ENCODE measurements around the gene STARD7. TPM values are rescaled to one million over a fixed set of nuclear protein-coding genes. Genes with fewer than 3 reads are reported as not detected.

Gene STARD7
- total RNA-seq, 1 experiment from 2014 or later: 224 TPM

GRCh38 chr2:96171831-96172230 is 36.8 kb downstream of the STARD7 start:
- no peaks in the 10 kb centered on the region for H3K27me3 Mint-ChIP-seq (ENCODE audit: insufficient read depth, unreplicated experiment)
- H3K27ac Mint-ChIP-seq (ENCODE audit: unreplicated experiment): peak overlapping the region; percentile 5
- intact Hi-C loops (cut with micrococcal nuclease; ENCODE audit: unreplicated experiment): loop anchor here (10.0 kb wide), 1 partner anchor 147 kb away; no protein-coding TSS in a partner anchor
- Histone ChIP-seq H3K36me3 (ENCODE audit: control insufficient read depth, insufficient read depth, low read length) (no peaks in the 10 kb centered on the region), H3K9me3 (peaks cover 3% of the 10 kb centered on the region), H3K4me3 (ENCODE audit: low read depth, low read length) (no peak overlapping the region), H3K4me1 (no peaks in the 10 kb centered on the region), H3K27me3 (replicated peaks; ENCODE audit: control insufficient read depth, insufficient read depth, low read length) (no peaks in the 10 kb centered on the region)
- H3K4me3 Mint-ChIP-seq (ENCODE audit: unreplicated experiment): no peak overlapping the region
- peaks cover 9% of the 10 kb centered on the region for H3K36me3 Mint-ChIP-seq (ENCODE audit: insufficient read depth, unreplicated experiment)
- no peak for TF ChIP-seq CTCF (IDR thresholded peaks at IDR 0.05; ENCODE audit: insufficient read depth in 1 of 2, low read depth in 1 of 2, low read length in 1 of 2, severe bottlenecking in 1 of 2, unreplicated experiment in 1 of 2)
- ChIA-PET CTCF (no interaction called here), POLR2A (no interaction called here)
- no TSS peak for BruUV-seq (replicated peaks)
- DNase-seq: no peak
- H3K4me1 Mint-ChIP-seq (ENCODE audit: low read depth, unreplicated experiment): no peaks in the 10 kb centered on the region
- no peaks in the 10 kb centered on the region for H3K9me3 Mint-ChIP-seq (ENCODE audit: unreplicated experiment)

DNA sequence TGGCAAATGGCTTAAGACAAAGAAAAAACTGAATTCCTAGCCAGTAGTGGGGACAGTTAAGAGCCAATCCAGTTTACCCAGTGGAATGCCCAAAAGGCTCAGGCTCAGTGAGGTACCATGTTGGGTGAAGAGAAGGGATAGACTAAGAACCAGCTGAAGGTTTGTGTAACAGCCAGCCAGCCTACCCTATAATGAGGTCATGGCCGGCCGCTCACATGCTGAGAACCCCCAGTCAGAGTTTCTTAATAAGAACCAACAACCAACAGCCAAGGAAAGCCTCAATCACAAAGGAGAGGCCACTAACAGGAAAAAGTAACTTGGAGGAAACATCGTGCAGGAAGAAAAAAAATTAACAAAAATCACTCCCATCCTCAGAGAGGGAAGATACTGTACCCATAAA is 38.0 kb downstream of the STARD7 start:
- no peaks in the 10 kb centered on the region for H3K27me3 Mint-ChIP-seq (ENCODE audit: insufficient read depth, unreplicated experiment)
- Histone ChIP-seq H3K4me1 (no peaks in the 10 kb centered on the region), H3K36me3 (ENCODE audit: control insufficient read depth, insufficient read depth, low read length) (no peaks in the 10 kb centered on the region), H3K4me3 (ENCODE audit: low read depth, low read length) (no peak overlapping the region), H3K27me3 (replicated peaks; ENCODE audit: control insufficient read depth, insufficient read depth, low read length) (no peaks in the 10 kb centered on the region), H3K9me3 (peaks cover 3% of the 10 kb centered on the region)
- DNase-seq: no peak
- H3K4me1 Mint-ChIP-seq (ENCODE audit: low read depth, unreplicated experiment): no peaks in the 10 kb centered on the region
- intact Hi-C loops (cut with micrococcal nuclease; ENCODE audit: unreplicated experiment): loop anchor here (10.0 kb wide), 1 partner anchor 146 kb away; no protein-coding TSS in a partner anchor
- no peak overlapping the region for H3K4me3 Mint-ChIP-seq (ENCODE audit: unreplicated experiment)
- TF ChIP-seq CTCF (IDR thresholded peaks at IDR 0.05; ENCODE audit: insufficient read depth in 1 of 2, low read depth in 1 of 2, low read length in 1 of 2, severe bottlenecking in 1 of 2, unreplicated experiment in 1 of 2): no peak
- no peaks in the 10 kb centered on the region for H3K9me3 Mint-ChIP-seq (ENCODE audit: unreplicated experiment)
- H3K27ac Mint-ChIP-seq (ENCODE audit: unreplicated experiment): no peak overlapping the region
- ChIA-PET CTCF (no interaction called here), POLR2A (no interaction called here)
- no TSS peak for BruUV-seq (replicated peaks)
- peaks cover 9% of the 10 kb centered on the region for H3K36me3 Mint-ChIP-seq (ENCODE audit: insufficient read depth, unreplicated experiment)

DNA sequence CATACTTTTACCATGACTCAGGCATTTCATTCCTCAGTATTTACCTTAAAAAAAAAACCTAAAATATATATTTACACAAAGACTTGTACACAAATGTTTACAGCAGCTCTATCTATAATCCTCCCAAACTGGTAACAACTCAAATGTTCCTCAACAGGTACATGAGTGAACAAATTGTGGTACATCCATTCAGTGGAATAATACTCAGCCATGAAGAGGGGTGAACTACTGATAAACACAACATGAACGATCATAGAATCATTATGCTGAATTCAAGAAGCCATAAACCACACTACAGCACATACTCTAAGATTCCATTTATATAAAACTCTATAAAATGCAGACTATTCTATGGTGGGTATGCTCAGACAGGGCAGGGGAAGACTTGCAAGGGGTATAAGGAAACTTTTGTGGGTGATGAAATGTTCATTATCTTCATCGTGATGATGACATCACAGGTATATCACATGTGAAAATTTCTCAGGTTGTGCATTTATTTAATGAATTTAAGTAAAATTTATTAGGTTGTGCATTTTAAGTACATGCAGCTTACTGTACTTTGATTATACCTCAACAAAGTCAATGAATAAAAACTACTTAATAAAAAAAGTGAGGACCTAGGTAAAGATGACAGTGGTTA is 38.6 kb downstream of the STARD7 start:
- no peaks in the 10 kb centered on the region for H3K27me3 ChIP-seq (replicated peaks; ENCODE audit: control insufficient read depth, insufficient read depth, low read length)
- no peak overlapping the region for H3K27ac Mint-ChIP-seq (ENCODE audit: unreplicated experiment)
- BruUV-seq (replicated peaks): no TSS peak
- no peaks in the 10 kb centered on the region for H3K27me3 Mint-ChIP-seq (ENCODE audit: insufficient read depth, unreplicated experiment)
- H3K4me1 ChIP-seq: no peaks in the 10 kb centered on the region
- H3K4me3 ChIP-seq (ENCODE audit: low read depth, low read length): no peak overlapping the region
- CTCF ChIA-PET: no interaction called here
- peaks cover 3% of the 10 kb centered on the region for H3K9me3 ChIP-seq
- H3K9me3 Mint-ChIP-seq (ENCODE audit: unreplicated experiment): no peaks in the 10 kb centered on the region
- H3K36me3 Mint-ChIP-seq (ENCODE audit: insufficient read depth, unreplicated experiment): peaks cover 9% of the 10 kb centered on the region
- no peaks in the 10 kb centered on the region for H3K36me3 ChIP-seq (ENCODE audit: control insufficient read depth, insufficient read depth, low read length)
- POLR2A ChIA-PET: no interaction called here
- H3K4me1 Mint-ChIP-seq (ENCODE audit: low read depth, unreplicated experiment): no peaks in the 10 kb centered on the region
- no peak for DNase-seq
- intact Hi-C loops (cut with micrococcal nuclease; ENCODE audit: unreplicated experiment): loop anchor here (10.0 kb wide), 1 partner anchor 145 kb away; no protein-coding TSS in a partner anchor
- no peak overlapping the region for H3K4me3 Mint-ChIP-seq (ENCODE audit: unreplicated experiment)
- no peak for TF ChIP-seq CTCF (IDR thresholded peaks at IDR 0.05; ENCODE audit: insufficient read depth in 1 of 2, low read depth in 1 of 2, low read length in 1 of 2, severe bottlenecking in 1 of 2, unreplicated experiment in 1 of 2)
